Esophagus muscularis mucosa (tissue), 4 donors: Measurements from ENCODE around the gene MED25.

Experiments used
- EP300 ChIP-seq: sonication (generic); formaldehyde crosslinking; IDR thresholded peaks from one replicate; pipeline ENCODE4 v1.6.1; 2017; ENCODE audit warnings: antibody characterized with exemption
- POLR2A ChIP-seq: fragments of 450-650 bp; IDR thresholded peaks from one replicate; pipeline ENCODE4 v1.6.1; 2017; ENCODE audit warnings: antibody characterized with exemption, moderate library complexity, mild to moderate bottlenecking, low read depth
- POLR2AphosphoS5 ChIP-seq, 2 donors: sonication (generic); formaldehyde crosslinking; IDR thresholded peaks; one replicate each; pipeline ENCODE4 v1.6.1; 2017; ENCODE audit warnings: antibody characterized with exemption in 2 of 2
- TF ChIP-seq, protein P1 (sequence below), 3 experiments: fragments of 200-600 bp in 2 of 3; fragments of 450-650 bp in 1 of 3; sonication (generic) in 2 of 3; IDR thresholded peaks; one replicate each; pipeline ENCODE4 v1.5.1; 2017 to 2019; ENCODE audit warnings: antibody characterized with exemption in 3 of 3, mild to moderate bottlenecking in 2 of 3, moderate library complexity in 1 of 3

DNA sequence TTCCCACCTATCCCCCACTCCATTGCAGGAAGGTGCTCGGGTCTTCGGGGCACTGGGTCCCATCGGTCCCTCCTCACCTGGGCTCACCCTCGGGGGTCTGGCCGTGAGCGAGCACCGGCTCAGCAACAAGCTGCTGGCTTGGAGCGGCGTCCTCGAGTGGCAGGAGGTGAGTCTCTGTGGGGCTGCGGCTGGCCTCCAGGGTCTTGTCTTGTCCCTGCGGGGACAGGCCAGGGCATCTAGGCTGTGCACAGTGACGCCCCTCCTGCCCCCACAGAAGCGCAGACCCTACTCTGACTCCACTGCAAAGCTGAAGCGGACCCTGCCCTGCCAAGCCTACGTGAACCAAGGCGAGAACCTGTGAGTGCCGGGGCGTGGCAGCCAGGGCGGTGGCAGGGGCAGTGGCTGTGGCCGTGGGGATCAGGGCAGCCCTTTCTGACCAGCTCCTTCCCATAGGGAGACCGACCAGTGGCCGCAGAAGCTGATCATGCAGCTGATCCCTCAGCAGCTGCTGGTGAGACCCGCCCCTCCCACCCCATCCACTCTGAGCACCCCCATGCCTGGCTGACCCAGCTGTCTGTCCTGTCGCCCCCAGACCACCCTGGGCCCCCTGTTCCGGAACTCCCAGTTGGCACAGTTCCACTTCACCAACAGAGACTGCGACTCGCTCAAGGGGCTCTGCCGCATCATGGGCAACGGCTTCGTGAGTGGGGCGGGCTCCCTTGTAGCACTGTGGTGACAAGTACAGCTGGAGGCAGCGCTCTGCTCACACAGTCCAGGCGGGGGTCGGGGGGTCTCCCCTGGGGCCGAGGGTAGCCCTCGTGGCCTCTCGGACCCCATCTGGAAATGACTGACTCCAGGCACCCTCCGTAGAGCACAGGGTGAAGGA lies 36.5 kb downstream of the MED25 start:
- TF ChIP-seq POLR2AphosphoS5 (IDR thresholded peaks at IDR 0.05) (no peak), POLR2A (no peak), EP300 (no peak)
- TF ChIP-seq, protein P1, sequence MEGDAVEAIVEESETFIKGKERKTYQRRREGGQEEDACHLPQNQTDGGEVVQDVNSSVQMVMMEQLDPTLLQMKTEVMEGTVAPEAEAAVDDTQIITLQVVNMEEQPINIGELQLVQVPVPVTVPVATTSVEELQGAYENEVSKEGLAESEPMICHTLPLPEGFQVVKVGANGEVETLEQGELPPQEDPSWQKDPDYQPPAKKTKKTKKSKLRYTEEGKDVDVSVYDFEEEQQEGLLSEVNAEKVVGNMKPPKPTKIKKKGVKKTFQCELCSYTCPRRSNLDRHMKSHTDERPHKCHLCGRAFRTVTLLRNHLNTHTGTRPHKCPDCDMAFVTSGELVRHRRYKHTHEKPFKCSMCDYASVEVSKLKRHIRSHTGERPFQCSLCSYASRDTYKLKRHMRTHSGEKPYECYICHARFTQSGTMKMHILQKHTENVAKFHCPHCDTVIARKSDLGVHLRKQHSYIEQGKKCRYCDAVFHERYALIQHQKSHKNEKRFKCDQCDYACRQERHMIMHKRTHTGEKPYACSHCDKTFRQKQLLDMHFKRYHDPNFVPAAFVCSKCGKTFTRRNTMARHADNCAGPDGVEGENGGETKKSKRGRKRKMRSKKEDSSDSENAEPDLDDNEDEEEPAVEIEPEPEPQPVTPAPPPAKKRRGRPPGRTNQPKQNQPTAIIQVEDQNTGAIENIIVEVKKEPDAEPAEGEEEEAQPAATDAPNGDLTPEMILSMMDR (IDR thresholded peaks at IDR 0.05): no peak
